ENCODE data around the gene SPTB.

Gene SPTB

GRCh38 chr14:64766430-64767151 lies 113.1 kb downstream of the SPTB start:
- DNase-seq (ENCODE audit: low read depth, low spot score) = no peak

GRCh38 chr14:64765740-64766302 lies 113.9 kb downstream of the SPTB start:
- no peak for DNase-seq (ENCODE audit: low read depth, low spot score)

GRCh38 chr14:64764641-64765520 lies 114.8 kb downstream of the SPTB start:
- peak; percentile 28 for DNase-seq (ENCODE audit: low read depth, low spot score)

- DNase-seq (ENCODE audit: low read depth, low spot score) = no peak
Observed at GRCh38 chr14:64763801-64764621, 115.7 kb downstream of the SPTB start.

- DNase-seq (ENCODE audit: low read depth, low spot score) = no peak
Observed at GRCh38 chr14:64763085-64763782, 116.5 kb downstream of the SPTB start.

GRCh38 chr14:64762044-64763034 lies 117.4 kb downstream of the SPTB start:
- DNase-seq (ENCODE audit: low read depth, low spot score) = no peak

- DNase-seq (ENCODE audit: low read depth, low spot score) = no peak
Observed at GRCh38 chr14:64761441-64762043, 118.2 kb downstream of the SPTB start.

- no peak for DNase-seq (ENCODE audit: low read depth, low spot score)
Observed at GRCh38 chr14:64760916-64761315, 118.8 kb downstream of the SPTB start.

- DNase-seq (ENCODE audit: low read depth, low spot score) = no peak
Observed at GRCh38 chr14:64760146-64760755, 119.5 kb downstream of the SPTB start.

- DNase-seq (ENCODE audit: low read depth, low spot score) = no peak
Observed at GRCh38 chr14:64759555-64759938, 120.2 kb downstream of the SPTB start.

GRCh38 chr14:64758691-64759554 lies 120.8 kb downstream of the SPTB start:
- DNase-seq (ENCODE audit: low read depth, low spot score) = no peak

- no peak for DNase-seq (ENCODE audit: low read depth, low spot score)
Observed at GRCh38 chr14:64758025-64758521, 121.6 kb downstream of the SPTB start.

GRCh38 chr14:64757601-64758000 lies 122.1 kb downstream of the SPTB start:
- no peak for DNase-seq (ENCODE audit: low read depth, low spot score)

- no peak for DNase-seq (ENCODE audit: low read depth, low spot score)
Observed at GRCh38 chr14:64756712-64757111, 123.0 kb downstream of the SPTB start.

- no peak for DNase-seq (ENCODE audit: low read depth, low spot score)
Observed at GRCh38 chr14:64755781-64756221, 123.9 kb downstream of the SPTB start.

- no peak for DNase-seq (ENCODE audit: low read depth, low spot score)
Observed at GRCh38 chr14:64754685-64755084, 125.0 kb downstream of the SPTB start.

GRCh38 chr14:64753999-64754398 lies 125.7 kb downstream of the SPTB start:
- DNase-seq (ENCODE audit: low read depth, low spot score) = no peak

GRCh38 chr14:64753374-64753773 lies 126.3 kb downstream of the SPTB start:
- DNase-seq (ENCODE audit: low read depth, low spot score) = no peak
